CD14-positive monocyte (primary cell): ENCODE data around the gene GRIA3. TPM values are rescaled to one million over a fixed set of nuclear protein-coding genes. Genes with fewer than 3 reads are reported as not detected.

Experiments used
- DNase-seq, 3 donors: peaks; one replicate each; pipeline ENCODE4 v3.0.0-alpha.2; 2011 to 2022
- H2AFZ ChIP-seq: 2 replicates; pipeline ENCODE4 v1.6.0; 2012; ENCODE audit warnings: mild to moderate bottlenecking, low read depth, low read length, inconsistent platforms; ENCODE audit not compliant: insufficient read depth, poor library complexity, severe bottlenecking
- H3K27ac ChIP-seq, 2 donors: 1 replicate in 1 of 2; 2 replicates in 1 of 2; pipeline ENCODE4 v1.5.1; 2012 to 2013; ENCODE audit warnings: low read length in 2 of 2, control low read depth in 1 of 2, inconsistent platforms in 1 of 2, low read depth in 1 of 2, mild to moderate bottlenecking in 1 of 2
- H3K27me3 ChIP-seq, 2 donors: one replicate each; pipeline versions ENCODE4 v1.6.0 to v1.6.1; 2011 to 2013; ENCODE audit warnings: low read length in 2 of 2; ENCODE audit not compliant: control insufficient read depth in 2 of 2, insufficient read depth in 2 of 2
- H3K36me3 ChIP-seq, 2 donors: replicated peaks in 1 of 2; 1 replicate in 1 of 2; 2 replicates in 1 of 2; pipeline versions ENCODE4 v1.5.1 to v1.6.1; 2012 to 2013; ENCODE audit warnings: low read length in 2 of 2, control low read depth in 1 of 2, inconsistent platforms in 1 of 2, mild to moderate bottlenecking in 1 of 2; ENCODE audit not compliant: insufficient read depth in 2 of 2, control insufficient read depth in 1 of 2
- H3K4me1 ChIP-seq, 2 donors: 1 replicate in 1 of 2; 2 replicates in 1 of 2; pipeline versions ENCODE4 v1.5.1 to v1.6.1; 2012 to 2013; ENCODE audit warnings: low read length in 2 of 2, control low read depth in 1 of 2, inconsistent platforms in 1 of 2, mild to moderate bottlenecking in 1 of 2, moderate library complexity in 1 of 2; ENCODE audit not compliant: insufficient read depth in 2 of 2, control insufficient read depth in 1 of 2
- H3K4me2 ChIP-seq: replicated peaks from 2 replicates; pipeline ENCODE3; 2012; ENCODE audit warnings: low read length, moderate library complexity, mild to moderate bottlenecking; ENCODE audit not compliant: poor library complexity, severe bottlenecking; ENCODE audit errors: extremely low read depth
- H3K4me3 ChIP-seq, 3 experiments: fragments of 200-600 bp in 1 of 3; sonication (generic) in 1 of 3; replicated peaks in 1 of 3; 1 replicate in 2 of 3; 2 replicates in 1 of 3; pipeline ENCODE4 v1.5.1; 2011 to 2013; ENCODE audit warnings: low read length in 3 of 3, mild to moderate bottlenecking in 3 of 3, control low read depth in 2 of 3, low read depth in 2 of 3, inconsistent platforms in 1 of 3, moderate library complexity in 1 of 3
- H3K79me2 ChIP-seq: 2 replicates; pipeline ENCODE4 v1.6.0; 2012; ENCODE audit warnings: mild to moderate bottlenecking, control low read depth, inconsistent platforms, low read length, moderate library complexity; ENCODE audit not compliant: insufficient read depth
- H3K9ac ChIP-seq: 2 replicates; pipeline ENCODE4 v1.6.0; 2017; ENCODE audit warnings: low read length, mild to moderate bottlenecking; ENCODE audit not compliant: insufficient read depth, poor library complexity, severe bottlenecking
- H3K9me3 ChIP-seq, 2 donors: replicated peaks in 1 of 2; 1 replicate in 1 of 2; 2 replicates in 1 of 2; pipeline versions ENCODE4 v1.5.1 to v1.6.1; 2012 to 2013; ENCODE audit warnings: low read length in 2 of 2, control low read depth in 1 of 2; ENCODE audit not compliant: control insufficient read depth in 1 of 2, insufficient read depth in 1 of 2
- H4K20me1 ChIP-seq: 2 replicates; pipeline ENCODE4 v1.6.0; 2012; ENCODE audit warnings: mild to moderate bottlenecking, low read length, control low read depth, moderate library complexity; ENCODE audit not compliant: insufficient read depth
- H3K27ac Mint-ChIP-seq, 7 donors: one replicate each; pipeline ENCODE4 v1.8.0; 2020; ENCODE audit warnings: mild to moderate bottlenecking in 7 of 7, mixed read lengths in 7 of 7, moderate library complexity in 6 of 7, inconsistent platforms in 2 of 7
- H3K27me3 Mint-ChIP-seq, 3 donors: one replicate each; pipeline ENCODE4 v1.8.0; 2021 to 2022; ENCODE audit warnings: low read depth in 3 of 3, mild to moderate bottlenecking in 3 of 3, mixed read lengths in 3 of 3, moderate library complexity in 3 of 3, inconsistent platforms in 1 of 3
- H3K36me3 Mint-ChIP-seq, 2 donors: one replicate each; pipeline ENCODE4 v1.8.0; 2020; ENCODE audit warnings: mixed read lengths in 2 of 2, inconsistent platforms in 1 of 2, mild to moderate bottlenecking in 1 of 2
- H3K4me1 Mint-ChIP-seq: one replicate; pipeline ENCODE4 v1.8.0; 2020; ENCODE audit warnings: mild to moderate bottlenecking, mixed read lengths
- H3K4me3 Mint-ChIP-seq, 2 donors: one replicate each; pipeline ENCODE4 v1.8.0; 2020; ENCODE audit warnings: mild to moderate bottlenecking in 2 of 2, mixed read lengths in 2 of 2, moderate library complexity in 1 of 2
- H3K9me3 Mint-ChIP-seq, 7 donors: one replicate each; pipeline ENCODE4 v1.8.0; 2020 to 2022; ENCODE audit warnings: mixed read lengths in 7 of 7, mild to moderate bottlenecking in 6 of 7, moderate library complexity in 6 of 7, inconsistent platforms in 2 of 7
- CTCF ChIP-seq: fragments of 200-600 bp; IDR thresholded peaks from one replicate; pipeline ENCODE4 v1.8.0; 2022; ENCODE audit warnings: antibody characterized with exemption, mild to moderate bottlenecking
- WGBS: methylation state at CpG from one replicate; pipeline ENCODE4 v1.1.5; 2013; ENCODE audit warnings: missing lambda C conversion rate; ENCODE audit not compliant: insufficient coverage; 5-methylcytosine and 5-hydroxymethylcytosine counted together
- intact Hi-C, 2 donors: fragments of 100-400 bp; cut with micrococcal nuclease; formaldehyde crosslinking; loops; one replicate each; pipeline versions ENCODE4 v1.15.0 to v1.15.1; 2023
- polyA plus RNA-seq, 3 donors: library from polyadenylated mRNA; depleted of rRNA in 1 of 3; unstranded in 2 of 3; stranded (reverse) in 1 of 3; fragments of 300-500 nt in 2 of 3; fragments of >200 nt in 1 of 3; fragmentation: Illumina TruSeq in 2 of 3; gene quantifications; 1 replicate in 2 of 3; 2 replicates in 1 of 3; pipeline ENCODE4 v1.2.3, GENCODE V29; 2012 to 2021

GRIA3 gene
- polyA plus RNA-seq, 3 donors: not detected

- Histone ChIP-seq H3K27me3 (no peaks in the 10 kb centered on the region), H3K4me2 (no peak overlapping the region), H3K4me3 (no peak overlapping the region), H3K4me1 (no peaks in the 10 kb centered on the region), H3K9ac (no peak overlapping the region), H3K27ac (no peak overlapping the region), H3K36me3 (no peaks in the 10 kb centered on the region), H4K20me1 (no peaks in the 10 kb centered on the region), H3K79me2 (no peaks in the 10 kb centered on the region), H2AFZ (no peak overlapping the region), H3K9me3 (peaks cover 4 to 9% of the 10 kb centered on the region in 2 donors)
- Mint-ChIP-seq H3K4me1 (no peaks in the 10 kb centered on the region), H3K9me3 (peaks cover 0 to 8% (median 5%) of the 10 kb centered on the region in 7 donors), H3K36me3 (no peaks in the 10 kb centered on the region), H3K27me3 (peaks cover 0 to 1% (median 0%) of the 10 kb centered on the region in 3 donors), H3K4me3 (no peak overlapping the region), H3K27ac (no peak overlapping the region)
- no peak for DNase-seq
- whole genome bisulfite sequencing: no CpG with 5 or more reads among the region's 2 CpGs
- intact Hi-C loops: no loop called here
- no peak for TF ChIP-seq CTCF
Observed at GRCh38 chrX:123504047-123504446, 320.0 kb downstream of the GRIA3 start.

DNA sequence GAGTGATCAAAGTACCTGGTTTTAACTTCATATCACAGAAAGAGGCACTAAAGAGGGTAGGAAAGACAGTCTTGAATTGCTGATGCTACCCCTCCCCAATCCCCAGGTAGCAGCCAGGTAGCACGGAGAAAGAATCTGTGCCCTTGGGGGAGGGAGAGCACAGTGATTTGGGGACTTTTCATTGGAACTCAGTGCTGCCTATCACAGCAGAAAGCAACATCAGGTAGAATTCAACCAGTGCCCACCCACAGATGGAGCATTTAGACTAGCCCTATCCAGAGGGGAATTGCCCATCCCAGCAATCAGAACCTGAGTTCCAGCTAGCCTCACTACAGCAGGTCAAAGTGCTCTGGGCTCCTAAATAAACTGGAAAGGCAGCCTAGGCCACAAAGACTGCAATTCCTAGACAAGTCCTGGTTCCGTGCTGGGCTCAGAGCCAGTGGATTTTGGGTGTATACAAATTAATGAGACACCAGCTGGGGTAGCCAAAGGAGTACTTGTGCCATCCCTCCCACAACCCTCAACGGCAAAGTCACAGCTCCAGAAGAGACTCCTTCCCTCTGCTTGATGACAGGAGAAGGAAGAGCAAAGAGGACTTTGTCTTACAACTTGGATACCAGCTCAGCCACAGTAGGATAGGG lies 320.7 kb downstream of the GRIA3 start:
- Histone ChIP-seq H4K20me1 (no peaks in the 10 kb centered on the region), H3K79me2 (no peaks in the 10 kb centered on the region), H3K4me1 (no peaks in the 10 kb centered on the region), H3K4me2 (no peak overlapping the region), H2AFZ (no peak overlapping the region), H3K27me3 (no peaks in the 10 kb centered on the region), H3K9ac (no peak overlapping the region), H3K36me3 (no peaks in the 10 kb centered on the region), H3K9me3 (peaks cover 4 to 9% of the 10 kb centered on the region in 2 donors), H3K27ac (no peak overlapping the region), H3K4me3 (no peak overlapping the region)
- Mint-ChIP-seq H3K27ac (no peak overlapping the region), H3K4me3 (no peak overlapping the region), H3K27me3 (peaks cover 0 to 1% (median 0%) of the 10 kb centered on the region in 3 donors), H3K4me1 (no peaks in the 10 kb centered on the region), H3K36me3 (no peaks in the 10 kb centered on the region), H3K9me3 (peaks cover 0 to 7% (median 5%) of the 10 kb centered on the region in 7 donors)
- no peak for TF ChIP-seq CTCF
- no CpG with 5 or more reads among the region's 3 CpGs for WGBS
- intact Hi-C loops: no loop called here
- DNase-seq: no peak
